OCI-LY7 (cell line): ENCODE results near the gene KCTD7. TPM values are rescaled to one million over a fixed set of nuclear protein-coding genes. Genes with fewer than 3 reads are reported as not detected.

Source experiments
- BruUV-seq: library from RNA; stranded (reverse); fragments of 400-500 nt; replicated peaks from 2 replicates; lab custom pipeline; 2021; lab: Mats Ljungman, UMichigan
- CTCF ChIA-PET: fragments of 300-600 bp; sonication (Branson Sonifier 250); formaldehyde crosslinking; loops from one replicate; lab custom pipeline; 2022; ENCODE audit warnings: antibody characterized with exemption; ENCODE audit not compliant: unreplicated experiment; lab: Charles Lee
- POLR2A ChIA-PET: fragments of 300-600 bp; sonication (Branson Sonifier 250); formaldehyde crosslinking; loops from one replicate; lab custom pipeline; 2022; ENCODE audit warnings: antibody characterized with exemption; lab: Charles Lee
- DNase-seq: peaks from one replicate; pipeline ENCODE4 v3.0.0-alpha.2; 2015; ENCODE audit warnings: low spot score
- H2AFZ ChIP-seq: fragments of 200-600 bp; sonication (generic), shearing (Covaris generic); 2 replicates; pipeline ENCODE4 v1.6.1; 2014; ENCODE audit warnings: mild to moderate bottlenecking, antibody characterized with exemption, low read length, moderate library complexity
- H3K27ac ChIP-seq: fragments of 200-600 bp; sonication (generic); 2 replicates; pipeline ENCODE4 v1.5.1; 2014; ENCODE audit warnings: mixed run types, low read depth, mild to moderate bottlenecking, moderate library complexity, low read length, inconsistent platforms; ENCODE audit not compliant: poor library complexity, severe bottlenecking
- H3K36me3 ChIP-seq: fragments of 200-600 bp; sonication (generic); 2 replicates; pipeline ENCODE4 v1.6.1; 2014; ENCODE audit warnings: mild to moderate bottlenecking, antibody characterized with exemption, low read length, moderate library complexity, mixed read lengths; ENCODE audit not compliant: insufficient read depth
- H3K4me1 ChIP-seq: fragments of 200-600 bp; sonication (generic); 2 replicates; pipeline ENCODE4 v1.5.1; 2014; ENCODE audit warnings: mild to moderate bottlenecking, low read length; ENCODE audit not compliant: insufficient read depth, poor library complexity, severe bottlenecking
- H3K4me2 ChIP-seq: fragments of 200-600 bp; sonication (generic); 2 replicates; pipeline ENCODE4 v1.6.1; 2014; ENCODE audit warnings: mild to moderate bottlenecking, low read length
- H3K4me3 ChIP-seq: fragments of 200-600 bp; sonication (generic); 2 replicates; pipeline ENCODE4 v1.5.1; 2014; ENCODE audit warnings: mild to moderate bottlenecking, low read depth, low read length; ENCODE audit not compliant: poor library complexity, severe bottlenecking
- H3K79me2 ChIP-seq: fragments of 200-600 bp; sonication (generic); 2 replicates; pipeline ENCODE4 v1.6.1; 2016; ENCODE audit warnings: low read depth, mild to moderate bottlenecking, low read length, moderate library complexity, mixed read lengths; ENCODE audit not compliant: insufficient read depth
- H3K9me2 ChIP-seq: fragments of 200-600 bp; sonication (generic); 2 replicates; pipeline ENCODE4 v1.6.1; 2016; ENCODE audit warnings: mild to moderate bottlenecking, low read length, mixed read lengths; ENCODE audit not compliant: insufficient read depth
- H3K9me3 ChIP-seq: fragments of 200-600 bp; sonication (generic); 2 replicates; pipeline ENCODE4 v1.6.1; 2014; ENCODE audit warnings: mild to moderate bottlenecking, mixed run types, low read length, mixed read lengths
- H4K20me1 ChIP-seq: fragments of 200-600 bp; sonication (generic); 2 replicates; pipeline ENCODE4 v1.6.1; 2014; ENCODE audit warnings: mild to moderate bottlenecking, antibody characterized with exemption, low read length, moderate library complexity, mixed read lengths; ENCODE audit not compliant: insufficient read depth
- CTCF ChIP-seq: fragments of 200-600 bp; sonication (generic); conservative IDR thresholded peaks from 2 replicates; pipeline ENCODE4 v1.5.1; 2014; ENCODE audit warnings: mild to moderate bottlenecking, antibody characterized with exemption, low read length, moderate library complexity, mixed read lengths
- EZH2phosphoT487 ChIP-seq: fragments of 200-600 bp; sonication (generic); IDR thresholded peaks from 2 replicates; pipeline ENCODE4 v1.6.1; 2018; ENCODE audit warnings: low read depth, borderline replicate concordance, mild to moderate bottlenecking, mixed run types, antibody characterized with exemption, low read length, moderate library complexity, mixed read lengths
- intact Hi-C: fragments of 100-400 bp; cut with micrococcal nuclease; formaldehyde crosslinking; loops from one replicate; pipeline ENCODE4 v1.10.0; 2022; ENCODE audit not compliant: unreplicated experiment
- total RNA-seq, 2 experiments: library from RNA; depleted of rRNA in 1 of 2; stranded (reverse); fragments of >200 nt in 1 of 2; shearing (Covaris generic) in 1 of 2; gene quantifications; 2 replicates each; pipeline ENCODE4 v1.2.3, GENCODE V29; 2014 to 2022

KCTD7 gene
- total RNA-seq, 2 experiments from 2014 or later, result 40.5 to 41.8 TPM

- peaks cover 44% of the 10 kb centered on the region; the same call in 1 of the 2 replicates for H3K79me2 ChIP-seq
- TF ChIP-seq CTCF (no peak), EZH2phosphoT487 (no peak)
- ChIA-PET POLR2A (no interaction called here), CTCF (no interaction called here)
- H3K4me2 ChIP-seq, result no peak overlapping the region
- intact Hi-C loops, result no loop called here
- H3K9me3 ChIP-seq, result no peaks in the 10 kb centered on the region
- DNase-seq, result no peak
- H2AFZ ChIP-seq, result no peak overlapping the region
- H3K36me3 ChIP-seq, result peaks cover 15% of the 10 kb centered on the region
- no peaks in the 10 kb centered on the region for H4K20me1 ChIP-seq
- H3K4me3 ChIP-seq, result no peak overlapping the region
- peaks cover 7% of the 10 kb centered on the region for H3K4me1 ChIP-seq
- no TSS peak for BruUV-seq
- no peaks in the 10 kb centered on the region for H3K9me2 ChIP-seq
- no peak overlapping the region for H3K27ac ChIP-seq
Observed at GRCh38 chr7:66657798-66658197, 29.1 kb downstream of the KCTD7 start.

- ChIA-PET POLR2A (no interaction called here), CTCF (no interaction called here)
- TF ChIP-seq EZH2phosphoT487 (no peak), CTCF (no peak)
- H3K9me2 ChIP-seq, result no peaks in the 10 kb centered on the region
- H3K4me2 ChIP-seq, result no peak overlapping the region
- BruUV-seq, result no TSS peak
- H3K4me1 ChIP-seq, result no peaks in the 10 kb centered on the region
- no peak overlapping the region for H3K27ac ChIP-seq
- H3K9me3 ChIP-seq, result no peaks in the 10 kb centered on the region
- no peaks in the 10 kb centered on the region for H4K20me1 ChIP-seq
- intact Hi-C loops, result no loop called here
- no peak overlapping the region for H3K4me3 ChIP-seq
- H2AFZ ChIP-seq, result no peak overlapping the region
- H3K36me3 ChIP-seq, result peaks cover 9% of the 10 kb centered on the region
- no peak for DNase-seq
- H3K79me2 ChIP-seq, result peaks cover 4% of the 10 kb centered on the region; the same call in 1 of the 2 replicates
Observed at GRCh38 chr7:66662646-66663264, 34.1 kb downstream of the KCTD7 start.

- H3K36me3 ChIP-seq, result peaks cover 18% of the 10 kb centered on the region
- DNase-seq, result no peak
- H2AFZ ChIP-seq, result no peak overlapping the region
- POLR2A ChIA-PET, result interaction anchor here (0.6 to 1.1 kb wide), 5 partner anchors 10 to 272 kb away, joined by 3 to 7 read pairs (median 3); no protein-coding TSS in a partner anchor
- intact Hi-C loops, result no loop called here
- no TSS peak for BruUV-seq
- no peaks in the 10 kb centered on the region for H3K9me3 ChIP-seq
- no peak overlapping the region for H3K4me2 ChIP-seq
- 0 out of 2 replicates have a peak, but pooled peaks cover 4% of the 10 kb centered on the region for H3K79me2 ChIP-seq
- H3K4me3 ChIP-seq, result no peak overlapping the region
- no peaks in the 10 kb centered on the region for H3K4me1 ChIP-seq
- no peak for TF ChIP-seq CTCF
- TF ChIP-seq EZH2phosphoT487, result no peak
- CTCF ChIA-PET, result interaction anchor here (1.0 kb wide), 1 partner anchor 105 kb away, joined by 8 read pairs; no protein-coding TSS in a partner anchor
- no peaks in the 10 kb centered on the region for H3K9me2 ChIP-seq
- H4K20me1 ChIP-seq, result no peaks in the 10 kb centered on the region
- no peak overlapping the region for H3K27ac ChIP-seq
Observed at GRCh38 chr7:66664590-66665293, 36.1 kb downstream of the KCTD7 start.
